C1 segment of cervical spinal cord (tissue), 14 donors: Measurements from ENCODE around the gene NTN1.
A peak's percentile ranks its signal among the peaks of the same experiment; 100 is the strongest.

Experiments used
- DNase-seq, 14 donors: peaks; one replicate each; lab custom pipeline; 2025; lab: John Stamatoyannopoulos, UW

NTN1 gene

DNA sequence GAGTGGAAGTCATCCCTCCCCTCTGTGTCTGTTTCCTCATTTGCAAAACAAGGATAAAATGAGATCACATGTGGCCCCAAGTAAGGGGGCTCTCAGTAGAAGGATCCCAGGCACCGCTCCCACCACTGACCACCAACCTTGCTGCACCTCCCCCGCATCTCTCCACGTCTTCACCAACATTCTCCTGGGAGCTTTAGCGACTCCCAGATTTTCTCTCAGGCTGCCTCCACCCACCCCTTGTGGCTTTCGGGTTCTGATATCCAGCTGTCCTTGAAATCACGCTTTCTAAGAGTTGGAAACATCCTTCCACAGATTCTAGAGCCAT is 16.4 kb upstream of the NTN1 start:
- DNase-seq: no peak

DNA sequence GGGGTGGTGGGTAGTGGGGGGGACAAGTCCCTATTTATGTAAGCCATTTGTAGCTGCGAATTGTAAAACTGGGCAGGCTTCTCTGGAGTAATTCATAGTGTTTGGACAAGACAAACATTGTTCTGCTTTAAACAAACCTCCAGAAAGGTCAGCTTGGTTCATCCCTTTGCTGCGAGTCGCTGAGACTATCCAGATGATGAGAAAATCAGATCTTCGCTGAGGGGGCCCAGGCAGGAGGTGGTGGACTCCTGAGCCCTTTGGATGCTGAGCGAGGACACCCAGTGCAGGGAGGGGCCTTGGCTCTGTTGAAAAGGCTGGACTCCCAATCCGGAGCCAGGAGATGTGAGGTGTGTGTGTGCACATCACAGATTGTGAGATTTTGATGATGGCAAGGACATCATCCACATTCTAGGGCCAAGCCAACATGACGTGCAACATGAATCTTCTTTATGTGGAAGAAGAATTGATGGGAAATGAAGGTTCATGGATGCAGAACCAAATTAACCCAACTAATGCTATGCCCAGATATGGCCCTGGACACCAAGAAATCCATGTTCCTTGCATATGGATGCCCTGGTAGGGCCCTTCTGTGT is 15.0 kb upstream of the NTN1 start:
- no peak for DNase-seq

DNA sequence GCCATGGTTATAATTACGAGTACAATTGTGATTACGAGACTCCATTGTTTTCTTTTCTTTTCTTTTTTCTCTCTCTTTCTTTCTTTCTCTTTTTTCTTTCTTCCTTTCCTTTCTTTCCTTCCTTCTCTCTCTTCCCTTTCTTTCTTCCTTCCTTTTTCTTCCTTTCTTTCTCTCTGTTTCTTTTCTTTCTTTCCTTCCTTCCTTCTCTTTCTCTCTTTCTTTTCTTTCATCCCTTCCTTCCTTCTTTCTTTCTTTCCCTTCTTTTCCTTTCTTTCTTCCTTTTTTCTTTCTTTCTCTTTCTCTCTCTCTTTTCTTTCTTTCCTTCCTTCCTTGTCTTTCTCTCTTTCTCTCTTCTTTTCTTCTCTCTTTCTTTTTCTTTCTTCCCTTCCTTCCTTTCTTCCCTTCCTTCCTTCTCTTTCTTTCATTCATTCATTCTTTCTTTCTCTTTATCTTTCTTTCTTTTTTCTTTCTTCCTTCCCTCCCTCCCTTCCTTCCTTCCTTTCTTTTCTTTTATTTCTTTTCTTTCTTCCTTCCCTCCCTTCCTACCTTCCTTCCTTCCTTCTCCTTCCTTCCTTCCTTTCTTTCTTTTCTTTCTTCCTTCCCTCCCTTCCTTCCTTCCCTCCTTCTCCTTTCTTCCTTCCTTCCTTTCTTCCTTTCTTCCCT is 14.1 kb upstream of the NTN1 start:
- no peak for DNase-seq

DNA sequence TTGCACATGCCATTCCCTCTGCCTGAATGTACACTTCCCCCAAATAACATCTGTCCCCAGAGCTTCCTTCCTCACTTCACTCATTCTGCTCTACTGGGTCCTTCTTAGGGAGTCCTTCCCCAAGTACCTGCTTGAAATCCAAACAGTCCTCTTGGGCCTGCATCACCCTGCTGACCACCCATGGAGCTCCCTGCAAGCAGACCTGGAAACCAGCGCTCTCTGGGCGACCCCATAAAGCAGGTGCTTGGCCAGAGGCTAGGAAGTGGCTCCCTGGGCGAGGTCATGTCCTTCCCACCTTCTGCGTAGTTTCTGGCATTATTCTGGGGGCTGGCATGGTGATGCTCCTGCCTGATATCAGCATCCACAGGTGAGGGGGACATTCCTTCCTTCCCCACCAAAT is 12.2 kb upstream of the NTN1 start:
- no peak for DNase-seq

DNA sequence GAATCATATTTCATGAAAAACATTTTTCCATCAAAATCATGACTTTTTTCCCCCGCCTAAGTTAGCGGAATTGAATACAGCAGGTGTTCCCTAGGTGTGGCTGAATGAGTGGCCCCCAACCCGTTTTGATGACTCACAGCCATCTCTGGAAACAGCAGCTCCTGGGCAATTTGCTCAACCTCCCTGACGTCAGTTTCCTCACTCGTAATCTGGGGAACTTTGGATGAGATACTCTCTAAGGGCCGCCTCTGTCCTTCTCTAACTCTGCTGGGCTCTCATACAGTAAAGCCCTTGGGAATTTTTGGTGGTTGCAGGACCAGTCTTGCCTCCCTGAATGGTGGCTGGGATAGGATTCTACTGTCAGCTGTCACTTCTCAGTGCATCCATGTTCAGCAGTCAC is 11.6 kb upstream of the NTN1 start:
- no peak for DNase-seq

DNA sequence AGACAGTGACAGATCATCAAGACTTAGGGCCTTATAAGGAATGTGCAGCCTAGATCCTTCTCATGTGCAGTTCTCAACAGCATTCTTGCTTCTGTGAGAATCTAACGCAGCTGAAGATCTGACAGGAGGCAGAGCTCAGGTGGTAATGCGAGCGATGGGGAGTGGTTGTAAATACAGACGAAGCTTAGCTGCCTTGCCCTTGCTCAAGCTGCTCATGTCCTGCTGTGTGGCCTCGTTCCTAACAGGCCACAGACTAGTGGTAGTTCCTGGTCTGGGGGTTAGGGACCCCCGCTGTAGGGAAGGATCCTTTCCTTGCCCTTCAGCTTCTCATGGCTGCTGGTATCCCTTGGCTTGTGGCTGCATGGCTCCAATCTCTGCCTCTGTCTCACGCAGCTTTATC is 10.3 kb upstream of the NTN1 start:
- no peak for DNase-seq

DNA sequence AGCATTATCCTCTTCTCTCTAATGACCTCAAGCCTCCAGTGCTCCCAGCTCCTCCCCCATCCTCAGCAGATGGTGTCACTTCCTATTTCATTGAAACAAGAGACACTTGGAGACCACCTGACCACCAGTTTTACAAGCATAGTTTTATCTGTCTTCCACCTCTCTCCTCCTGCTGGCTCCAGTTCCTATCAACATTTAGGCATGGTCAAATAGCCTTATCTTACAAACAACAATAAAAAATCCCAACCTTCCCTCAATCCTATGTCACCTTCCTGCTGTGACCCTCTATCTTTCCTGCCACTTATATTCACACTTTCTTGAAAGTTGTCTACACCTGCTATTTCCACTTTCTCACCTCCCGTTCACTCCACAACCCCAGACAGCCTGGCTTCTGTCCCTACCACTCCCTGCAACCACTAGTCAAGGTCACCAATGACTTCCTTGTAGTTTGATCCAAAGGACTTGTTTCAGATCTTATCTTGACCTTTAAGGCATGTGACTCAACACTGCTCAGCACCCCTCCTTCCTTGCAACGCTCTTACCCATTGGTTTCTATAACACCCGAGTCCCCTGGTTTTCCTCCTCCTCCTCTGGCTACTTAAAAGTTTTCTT is 4.3 kb upstream of the NTN1 start:
- no peak for DNase-seq

DNA sequence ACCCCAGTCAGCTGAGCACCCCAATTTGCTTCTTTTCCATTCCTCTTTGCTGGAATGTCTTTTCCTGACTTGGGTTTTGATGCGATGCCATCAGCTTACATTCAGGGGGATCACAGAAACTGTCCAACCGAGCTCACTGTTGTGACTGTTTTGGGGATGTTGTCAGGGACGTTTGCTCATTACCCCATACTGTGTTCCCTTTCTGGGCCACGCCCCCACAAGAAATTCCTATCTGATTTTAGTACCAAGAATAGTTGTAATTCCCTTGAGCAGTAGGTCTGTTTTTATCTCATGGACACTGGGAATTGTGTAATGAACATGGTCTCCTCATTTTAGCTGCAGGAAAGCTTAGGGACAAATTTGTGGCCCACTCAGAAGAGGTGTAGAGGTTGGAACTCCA is 2.6 kb upstream of the NTN1 start:
- no peak for DNase-seq

DNA sequence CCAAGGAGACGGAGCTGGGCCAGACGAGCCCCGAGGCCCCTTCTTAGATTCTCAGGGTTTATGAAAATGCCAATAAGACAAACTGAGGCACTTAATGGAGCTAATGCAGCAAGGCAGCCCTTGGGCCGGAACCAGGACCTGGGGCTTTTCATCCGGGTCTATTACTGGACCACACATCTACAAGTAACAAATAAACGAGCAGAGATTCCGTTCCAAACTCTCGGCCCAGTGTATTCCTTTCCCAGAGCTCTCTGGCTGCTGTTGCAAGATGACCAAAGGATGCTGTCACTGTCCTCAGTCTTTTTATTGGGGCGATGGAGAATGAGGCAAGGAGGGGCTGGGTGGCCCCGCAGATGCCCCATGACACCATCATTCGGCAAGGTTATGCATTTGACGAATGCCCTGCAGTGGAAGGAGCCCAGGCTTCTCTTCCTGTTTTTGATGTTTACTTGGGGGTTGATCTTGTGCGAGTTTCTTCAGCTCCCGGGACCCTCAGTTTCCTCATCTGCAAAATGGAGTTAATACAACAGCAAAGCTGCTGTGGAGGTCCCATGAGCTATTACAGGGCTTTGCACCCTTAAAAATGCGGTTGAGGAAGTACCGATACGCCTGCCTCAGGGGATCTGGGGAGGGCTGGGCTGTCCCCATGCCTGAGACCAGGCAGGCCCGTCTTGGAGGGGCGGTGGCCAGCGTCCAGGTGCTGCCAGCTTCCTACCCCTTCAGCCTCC is 1.1 kb upstream of the NTN1 start:
- DNase-seq: no peak

DNA sequence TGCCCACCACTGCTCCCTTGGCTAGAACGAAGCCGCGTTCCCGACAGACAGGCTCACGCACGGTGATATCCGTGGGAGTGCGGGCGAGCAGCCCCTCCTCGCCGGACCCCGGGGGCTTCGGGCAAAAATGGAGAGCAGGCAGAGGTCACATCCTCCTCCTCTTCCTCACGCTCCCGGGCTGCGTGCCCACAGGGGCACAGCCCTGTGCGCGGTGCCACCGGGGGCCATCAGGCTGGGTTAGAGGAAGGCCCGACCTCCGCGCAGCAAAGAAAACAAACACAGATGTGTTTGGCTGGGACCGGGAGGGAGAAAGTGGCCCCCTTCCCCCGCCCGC is 519 bp upstream of the NTN1 start:
- DNase-seq: no peak

DNA sequence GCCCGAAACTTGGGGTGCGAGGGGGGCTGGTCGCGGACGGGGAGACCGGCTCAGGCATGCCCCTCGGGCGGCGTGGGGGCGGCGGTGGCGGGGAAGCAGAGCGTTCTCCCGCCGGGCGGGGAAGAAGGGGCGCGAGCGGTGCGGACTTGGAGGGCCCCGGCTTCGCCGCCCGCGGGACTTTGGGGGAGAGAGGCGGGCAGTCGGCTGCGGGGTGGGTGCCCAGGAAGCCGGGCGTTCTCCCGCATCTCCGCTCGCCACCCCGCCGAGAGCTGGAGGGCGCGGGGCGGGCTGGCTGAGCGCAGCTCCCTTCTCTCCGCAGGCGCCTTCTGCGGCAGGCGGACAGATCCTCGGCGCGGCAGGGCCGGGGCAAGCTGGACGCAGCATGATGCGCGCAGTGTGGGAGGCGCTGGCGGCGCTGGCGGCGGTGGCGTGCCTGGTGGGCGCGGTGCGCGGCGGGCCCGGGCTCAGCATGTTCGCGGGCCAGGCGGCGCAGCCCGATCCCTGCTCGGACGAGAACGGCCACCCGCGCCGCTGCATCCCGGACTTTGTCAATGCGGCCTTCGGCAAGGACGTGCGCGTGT is 772 bp downstream of the NTN1 start:
- peak in 1 of 14 donors; percentile 22 for DNase-seq

DNA sequence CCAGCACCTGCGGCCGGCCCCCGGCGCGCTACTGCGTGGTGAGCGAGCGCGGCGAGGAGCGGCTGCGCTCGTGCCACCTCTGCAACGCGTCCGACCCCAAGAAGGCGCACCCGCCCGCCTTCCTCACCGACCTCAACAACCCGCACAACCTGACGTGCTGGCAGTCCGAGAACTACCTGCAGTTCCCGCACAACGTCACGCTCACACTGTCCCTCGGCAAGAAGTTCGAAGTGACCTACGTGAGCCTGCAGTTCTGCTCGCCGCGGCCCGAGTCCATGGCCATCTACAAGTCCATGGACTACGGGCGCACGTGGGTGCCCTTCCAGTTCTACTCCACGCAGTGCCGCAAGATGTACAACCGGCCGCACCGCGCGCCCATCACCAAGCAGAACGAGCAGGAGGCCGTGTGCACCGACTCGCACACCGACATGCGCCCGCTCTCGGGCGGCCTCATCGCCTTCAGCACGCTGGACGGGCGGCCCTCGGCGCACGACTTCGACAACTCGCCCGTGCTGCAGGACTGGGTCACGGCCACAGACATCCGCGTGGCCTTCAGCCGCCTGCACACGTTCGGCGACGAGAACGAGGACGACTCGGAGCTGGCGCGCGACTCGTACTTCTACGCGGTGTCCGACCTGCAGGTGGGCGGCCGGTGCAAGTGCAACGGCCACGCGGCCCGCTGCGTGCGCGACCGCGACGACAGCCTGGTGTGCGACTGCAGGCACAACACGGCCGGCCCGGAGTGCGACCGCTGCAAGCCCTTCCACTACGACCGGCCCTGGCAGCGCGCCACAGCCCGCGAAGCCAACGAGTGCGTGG is 1.5 kb downstream of the NTN1 start:
- DNase-seq: no peak

DNA sequence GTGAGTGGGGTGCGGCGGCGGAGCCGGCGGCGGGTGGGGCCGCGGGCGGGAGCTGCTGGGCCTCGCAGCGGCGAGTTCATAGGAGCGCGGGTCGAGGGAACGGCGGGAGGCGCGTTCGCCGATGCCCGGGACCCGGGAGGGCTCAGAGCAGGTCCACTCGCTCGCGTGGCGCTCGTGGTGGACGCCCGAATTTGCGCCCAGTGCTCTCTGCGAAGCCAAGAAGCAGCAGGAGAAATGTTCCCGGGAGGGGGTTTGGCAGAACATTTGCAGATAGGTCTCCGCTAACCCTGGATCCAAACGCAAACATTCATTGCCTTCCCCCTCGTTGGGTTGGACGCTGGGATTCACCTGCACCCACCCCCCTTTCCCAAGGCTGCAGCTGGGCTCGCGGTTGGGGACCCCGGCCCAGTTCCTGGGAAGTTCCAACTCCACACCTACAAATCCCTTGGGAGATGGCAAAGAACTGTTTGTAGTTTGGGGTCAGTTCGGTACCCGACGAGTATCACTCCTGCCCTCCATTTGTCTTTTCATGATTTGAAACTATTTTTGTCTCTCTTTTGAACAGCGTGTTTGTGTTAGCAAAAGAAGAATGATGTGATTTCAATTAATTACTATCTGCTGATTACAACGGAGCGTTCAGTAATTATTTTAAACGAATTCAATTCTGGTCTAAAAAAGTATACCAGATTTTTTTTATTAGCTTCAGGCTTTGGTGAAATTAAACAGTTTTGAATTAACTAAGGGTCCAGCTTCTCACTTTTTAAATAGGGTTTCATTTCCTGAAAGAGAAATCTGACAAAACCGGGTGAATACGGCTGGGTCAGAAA is 2.3 kb downstream of the NTN1 start:
- DNase-seq: no peak

DNA sequence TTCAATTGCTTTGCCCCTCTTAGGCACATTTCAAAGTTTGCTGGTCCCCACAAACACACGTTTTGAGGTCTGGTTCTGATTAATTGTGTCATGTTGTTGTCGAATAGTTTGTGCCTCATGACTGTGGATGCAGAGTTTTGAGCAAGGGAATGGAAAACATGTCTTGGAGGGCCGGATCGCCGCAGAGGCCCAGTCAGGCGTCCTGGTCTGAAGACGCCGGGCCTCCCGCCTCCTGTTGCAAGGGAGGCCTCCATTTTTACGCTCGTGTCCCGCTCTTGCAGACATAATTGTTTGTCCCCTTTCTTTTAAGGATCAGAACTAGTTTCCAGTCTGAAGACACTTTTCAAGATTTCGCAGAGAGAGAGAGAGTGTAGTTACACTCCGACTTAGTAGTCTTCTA is 3.2 kb downstream of the NTN1 start:
- no peak for DNase-seq

DNA sequence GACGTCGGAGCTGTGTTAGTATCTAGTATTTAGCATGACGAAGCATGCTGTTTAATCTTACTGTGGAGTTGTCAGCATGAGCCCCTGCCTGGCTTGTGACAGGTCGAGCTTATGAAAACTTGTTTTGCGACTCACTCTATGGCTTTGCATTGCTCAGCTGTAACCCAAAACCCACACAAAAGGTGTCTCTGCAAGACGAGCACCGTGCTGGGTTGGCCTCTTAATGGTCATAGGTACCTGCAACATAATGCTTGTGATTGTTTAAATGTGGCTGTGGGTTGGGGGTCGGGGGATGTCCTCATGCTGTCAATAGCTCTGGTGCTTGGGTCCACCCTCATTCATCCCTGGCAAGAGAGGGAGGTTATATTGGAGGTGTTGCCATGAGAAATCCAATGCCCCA is 5.4 kb downstream of the NTN1 start:
- no peak for DNase-seq

DNA sequence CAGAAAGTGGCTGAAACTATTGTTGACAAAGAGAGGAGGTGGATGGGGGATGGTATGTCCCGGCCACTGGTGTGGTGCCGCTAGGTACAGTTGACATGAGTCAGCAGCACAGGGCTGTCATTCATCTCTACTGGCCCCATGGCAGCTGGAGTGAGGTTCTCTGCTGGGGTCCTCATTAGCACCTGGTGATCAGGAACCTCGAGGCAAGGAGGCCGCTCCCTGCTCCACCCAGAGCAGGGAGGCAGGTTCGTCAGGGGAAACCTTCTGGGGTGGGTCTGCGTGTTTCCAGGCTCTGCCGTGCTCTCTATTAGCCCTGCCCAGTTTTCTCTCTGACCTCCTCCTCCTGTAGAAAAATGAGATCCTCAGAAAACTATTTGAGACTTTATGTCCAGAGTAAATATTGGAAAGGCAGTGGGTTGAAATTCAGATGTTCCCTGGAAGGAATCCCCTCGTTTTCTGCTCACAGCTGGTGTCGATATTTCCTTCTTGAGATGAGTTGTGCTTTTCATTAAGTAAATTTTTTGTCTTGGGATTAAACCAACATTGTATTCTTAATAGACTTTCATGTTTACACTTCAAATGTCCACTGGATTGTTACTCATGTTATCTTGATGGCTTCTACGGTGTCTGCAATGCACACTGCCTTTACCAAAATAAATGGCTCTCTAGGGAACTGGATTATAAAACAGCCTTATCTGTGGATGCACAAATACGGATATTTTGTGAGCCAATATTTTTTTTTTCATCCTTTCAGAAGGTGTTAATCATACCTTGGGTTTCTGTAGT is 7.1 kb downstream of the NTN1 start:
- no peak for DNase-seq

DNA sequence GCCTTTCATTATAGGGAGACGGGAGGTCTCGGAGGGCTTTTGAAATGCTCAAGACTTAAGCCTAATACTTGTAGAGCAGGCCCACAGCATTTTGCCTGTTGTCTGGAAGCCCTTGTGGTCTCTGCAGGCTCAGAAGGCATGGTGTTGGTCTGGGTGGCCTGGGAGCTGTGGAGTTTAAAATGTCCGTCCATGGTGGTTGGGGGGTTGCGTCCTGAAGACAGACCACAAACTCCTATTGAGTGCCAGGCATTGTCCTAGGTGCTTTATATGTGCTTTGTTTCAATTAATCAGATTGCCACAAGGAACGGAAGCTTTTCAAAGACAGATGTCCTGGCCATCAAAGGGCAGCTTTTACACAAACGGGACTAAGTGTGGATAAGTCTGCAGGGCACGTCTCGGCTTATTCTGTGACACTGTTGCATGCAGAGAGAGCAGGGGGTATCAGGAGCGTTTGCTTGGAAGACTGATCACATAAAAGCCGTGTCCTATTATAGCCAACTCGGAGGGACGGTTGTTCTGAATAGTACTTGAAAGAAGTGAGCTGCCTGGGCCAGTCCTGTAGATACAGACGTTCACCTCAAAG is 7.8 kb downstream of the NTN1 start:
- no peak for DNase-seq

DNA sequence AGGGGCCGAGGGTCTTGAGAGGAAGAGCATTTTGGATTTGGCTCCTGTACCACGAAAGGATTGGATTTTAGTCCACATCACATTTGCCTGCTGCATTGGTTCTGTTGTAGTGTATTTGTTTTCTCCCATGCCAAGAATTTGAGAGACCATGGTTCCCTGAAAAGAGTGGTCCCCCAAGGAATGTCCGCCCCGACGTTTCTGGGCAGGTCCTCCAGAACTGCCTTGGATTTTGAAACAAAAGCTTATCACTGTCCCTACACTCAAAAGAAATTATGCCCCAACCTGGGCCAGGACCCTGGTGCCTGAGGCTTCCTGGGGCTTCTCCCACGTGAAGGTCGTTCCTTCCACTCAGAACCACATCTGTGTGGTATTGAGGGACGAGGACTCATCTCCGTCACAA is 10.8 kb downstream of the NTN1 start:
- DNase-seq: no peak

DNA sequence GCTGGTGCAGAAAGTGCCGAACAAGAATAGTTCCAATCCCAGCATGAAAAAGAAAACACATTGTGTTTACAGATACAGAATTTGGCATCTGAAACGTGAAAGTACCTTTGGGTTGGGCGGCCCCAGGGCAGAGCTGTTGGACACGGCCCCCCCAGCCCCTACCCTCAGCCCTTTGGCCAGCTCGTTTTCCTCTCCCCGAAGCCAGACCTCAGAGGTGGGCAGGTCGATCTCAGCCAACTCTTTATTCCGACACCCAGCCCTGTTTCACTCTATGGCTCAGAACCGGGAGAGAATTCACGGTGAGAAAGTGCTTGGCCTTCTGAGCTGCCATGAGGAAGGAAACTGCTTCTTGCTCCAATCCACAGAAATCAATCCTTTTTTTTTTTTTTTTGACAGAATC is 11.3 kb downstream of the NTN1 start:
- no peak for DNase-seq

DNA sequence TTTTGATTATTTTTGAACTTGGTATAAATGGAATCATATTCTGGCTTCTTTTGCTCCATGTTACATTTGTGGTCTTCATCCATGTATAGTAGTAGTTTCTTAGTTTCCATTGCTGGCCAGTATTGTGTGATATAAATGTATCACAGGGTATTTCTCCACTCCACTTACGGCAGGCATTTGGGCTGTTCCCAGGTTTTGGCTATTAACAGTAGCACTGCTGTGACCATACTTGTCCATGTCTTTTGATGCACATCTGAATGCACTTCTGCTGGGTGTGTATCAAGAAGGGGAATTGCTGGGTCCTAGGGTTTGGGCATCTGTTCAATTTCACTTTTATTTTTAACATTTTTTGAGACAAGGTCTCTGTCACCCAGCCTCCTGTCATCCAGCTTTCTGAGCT is 13.9 kb downstream of the NTN1 start:
- DNase-seq: no peak
